ENCODE data around the gene FLYWCH2. TPM values are rescaled to one million over a fixed set of nuclear protein-coding genes. Genes with fewer than 3 reads are reported as not detected.
A peak's percentile ranks its signal among the peaks of the same experiment; 100 is the strongest.

The FLYWCH2 gene
- total and polyA plus RNA-seq, 2 of the 8 experiments (the other 6 are each of a cell fraction or from before 2014, with no cell fraction given), result 16.4 to 30.7 TPM

DNA sequence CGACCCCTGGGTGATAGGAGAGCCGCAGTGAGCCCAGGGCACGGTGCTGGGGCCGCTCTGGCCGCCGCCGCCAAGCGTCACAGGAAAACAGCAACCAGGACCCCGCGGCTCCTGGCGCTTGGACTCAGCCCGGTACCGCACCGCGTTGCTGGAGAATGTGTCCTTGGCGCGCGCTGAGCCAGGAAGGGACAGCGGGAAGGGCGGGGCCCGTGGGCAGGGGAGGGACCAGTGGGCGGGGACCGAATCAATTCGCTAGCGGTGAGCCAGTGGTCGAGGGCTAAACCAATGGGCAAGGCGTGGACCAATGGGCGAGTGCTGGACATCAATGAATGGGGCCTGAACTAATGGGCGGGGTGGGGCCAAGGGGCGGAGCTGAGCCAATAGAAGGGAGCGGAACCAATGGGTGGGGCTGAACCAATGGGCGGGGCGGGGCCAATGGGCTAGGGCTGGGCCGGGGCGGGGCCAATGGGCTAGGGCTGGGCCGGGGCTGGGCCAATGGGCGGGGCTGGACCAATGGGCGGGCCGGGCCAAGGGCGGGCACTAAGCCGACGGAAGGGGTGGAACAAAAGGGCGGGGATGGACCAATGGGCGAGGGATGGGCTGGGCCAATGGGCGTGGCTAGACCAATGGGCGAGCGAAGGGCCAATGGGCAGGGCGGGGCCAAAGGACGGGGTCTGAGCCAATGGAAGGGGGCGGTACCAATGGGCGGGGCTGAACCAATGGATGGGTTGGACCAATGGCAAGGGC is 22.4 kb downstream of the FLYWCH2 start (continued):
- TF ChIP-seq, protein P1, sequence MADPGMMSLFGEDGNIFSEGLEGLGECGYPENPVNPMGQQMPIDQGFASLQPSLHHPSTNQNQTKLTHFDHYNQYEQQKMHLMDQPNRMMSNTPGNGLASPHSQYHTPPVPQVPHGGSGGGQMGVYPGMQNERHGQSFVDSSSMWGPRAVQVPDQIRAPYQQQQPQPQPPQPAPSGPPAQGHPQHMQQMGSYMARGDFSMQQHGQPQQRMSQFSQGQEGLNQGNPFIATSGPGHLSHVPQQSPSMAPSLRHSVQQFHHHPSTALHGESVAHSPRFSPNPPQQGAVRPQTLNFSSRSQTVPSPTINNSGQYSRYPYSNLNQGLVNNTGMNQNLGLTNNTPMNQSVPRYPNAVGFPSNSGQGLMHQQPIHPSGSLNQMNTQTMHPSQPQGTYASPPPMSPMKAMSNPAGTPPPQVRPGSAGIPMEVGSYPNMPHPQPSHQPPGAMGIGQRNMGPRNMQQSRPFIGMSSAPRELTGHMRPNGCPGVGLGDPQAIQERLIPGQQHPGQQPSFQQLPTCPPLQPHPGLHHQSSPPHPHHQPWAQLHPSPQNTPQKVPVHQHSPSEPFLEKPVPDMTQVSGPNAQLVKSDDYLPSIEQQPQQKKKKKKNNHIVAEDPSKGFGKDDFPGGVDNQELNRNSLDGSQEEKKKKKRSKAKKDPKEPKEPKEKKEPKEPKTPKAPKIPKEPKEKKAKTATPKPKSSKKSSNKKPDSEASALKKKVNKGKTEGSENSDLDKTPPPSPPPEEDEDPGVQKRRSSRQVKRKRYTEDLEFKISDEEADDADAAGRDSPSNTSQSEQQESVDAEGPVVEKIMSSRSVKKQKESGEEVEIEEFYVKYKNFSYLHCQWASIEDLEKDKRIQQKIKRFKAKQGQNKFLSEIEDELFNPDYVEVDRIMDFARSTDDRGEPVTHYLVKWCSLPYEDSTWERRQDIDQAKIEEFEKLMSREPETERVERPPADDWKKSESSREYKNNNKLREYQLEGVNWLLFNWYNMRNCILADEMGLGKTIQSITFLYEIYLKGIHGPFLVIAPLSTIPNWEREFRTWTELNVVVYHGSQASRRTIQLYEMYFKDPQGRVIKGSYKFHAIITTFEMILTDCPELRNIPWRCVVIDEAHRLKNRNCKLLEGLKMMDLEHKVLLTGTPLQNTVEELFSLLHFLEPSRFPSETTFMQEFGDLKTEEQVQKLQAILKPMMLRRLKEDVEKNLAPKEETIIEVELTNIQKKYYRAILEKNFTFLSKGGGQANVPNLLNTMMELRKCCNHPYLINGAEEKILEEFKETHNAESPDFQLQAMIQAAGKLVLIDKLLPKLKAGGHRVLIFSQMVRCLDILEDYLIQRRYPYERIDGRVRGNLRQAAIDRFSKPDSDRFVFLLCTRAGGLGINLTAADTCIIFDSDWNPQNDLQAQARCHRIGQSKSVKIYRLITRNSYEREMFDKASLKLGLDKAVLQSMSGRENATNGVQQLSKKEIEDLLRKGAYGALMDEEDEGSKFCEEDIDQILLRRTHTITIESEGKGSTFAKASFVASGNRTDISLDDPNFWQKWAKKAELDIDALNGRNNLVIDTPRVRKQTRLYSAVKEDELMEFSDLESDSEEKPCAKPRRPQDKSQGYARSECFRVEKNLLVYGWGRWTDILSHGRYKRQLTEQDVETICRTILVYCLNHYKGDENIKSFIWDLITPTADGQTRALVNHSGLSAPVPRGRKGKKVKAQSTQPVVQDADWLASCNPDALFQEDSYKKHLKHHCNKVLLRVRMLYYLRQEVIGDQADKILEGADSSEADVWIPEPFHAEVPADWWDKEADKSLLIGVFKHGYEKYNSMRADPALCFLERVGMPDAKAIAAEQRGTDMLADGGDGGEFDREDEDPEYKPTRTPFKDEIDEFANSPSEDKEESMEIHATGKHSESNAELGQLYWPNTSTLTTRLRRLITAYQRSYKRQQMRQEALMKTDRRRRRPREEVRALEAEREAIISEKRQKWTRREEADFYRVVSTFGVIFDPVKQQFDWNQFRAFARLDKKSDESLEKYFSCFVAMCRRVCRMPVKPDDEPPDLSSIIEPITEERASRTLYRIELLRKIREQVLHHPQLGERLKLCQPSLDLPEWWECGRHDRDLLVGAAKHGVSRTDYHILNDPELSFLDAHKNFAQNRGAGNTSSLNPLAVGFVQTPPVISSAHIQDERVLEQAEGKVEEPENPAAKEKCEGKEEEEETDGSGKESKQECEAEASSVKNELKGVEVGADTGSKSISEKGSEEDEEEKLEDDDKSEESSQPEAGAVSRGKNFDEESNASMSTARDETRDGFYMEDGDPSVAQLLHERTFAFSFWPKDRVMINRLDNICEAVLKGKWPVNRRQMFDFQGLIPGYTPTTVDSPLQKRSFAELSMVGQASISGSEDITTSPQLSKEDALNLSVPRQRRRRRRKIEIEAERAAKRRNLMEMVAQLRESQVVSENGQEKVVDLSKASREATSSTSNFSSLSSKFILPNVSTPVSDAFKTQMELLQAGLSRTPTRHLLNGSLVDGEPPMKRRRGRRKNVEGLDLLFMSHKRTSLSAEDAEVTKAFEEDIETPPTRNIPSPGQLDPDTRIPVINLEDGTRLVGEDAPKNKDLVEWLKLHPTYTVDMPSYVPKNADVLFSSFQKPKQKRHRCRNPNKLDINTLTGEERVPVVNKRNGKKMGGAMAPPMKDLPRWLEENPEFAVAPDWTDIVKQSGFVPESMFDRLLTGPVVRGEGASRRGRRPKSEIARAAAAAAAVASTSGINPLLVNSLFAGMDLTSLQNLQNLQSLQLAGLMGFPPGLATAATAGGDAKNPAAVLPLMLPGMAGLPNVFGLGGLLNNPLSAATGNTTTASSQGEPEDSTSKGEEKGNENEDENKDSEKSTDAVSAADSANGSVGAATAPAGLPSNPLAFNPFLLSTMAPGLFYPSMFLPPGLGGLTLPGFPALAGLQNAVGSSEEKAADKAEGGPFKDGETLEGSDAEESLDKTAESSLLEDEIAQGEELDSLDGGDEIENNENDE (IDR thresholded peaks at IDR 0.05; ENCODE audit: insufficient replicate concordance, low read length), result no peak
- TF ChIP-seq RXRA (IDR thresholded peaks at IDR 0.05; ENCODE audit: insufficient read depth, low read depth, low read length) (no peak), BRCA1 (IDR thresholded peaks at IDR 0.05; ENCODE audit: low read depth, low read length) (no peak), PHF8 (conservative IDR thresholded peaks at IDR 0.05; ENCODE audit: low read depth, low read length) (peak; percentile 83)
